SK-N-SH (cell line): ENCODE data around the gene C10orf90. TPM values are rescaled to one million over a fixed set of nuclear protein-coding genes. Genes with fewer than 3 reads are reported as not detected.

Source experiments
- CTCF ChIA-PET: fragments of 300-600, 350-600 bp; formaldehyde crosslinking; extraction: SDS; loops from one replicate; lab custom pipeline; 2021; lab: Yijun Ruan, JAX
- POLR2A ChIA-PET: fragments of 350-600 bp; sonication (Branson Sonifier 250); formaldehyde crosslinking; extraction: SDS; loops from one replicate; lab custom pipeline; 2020; ENCODE audit warnings: antibody characterized with exemption, inconsistent platforms; lab: Yijun Ruan, JAX
- DNase-seq: peaks from one replicate; pipeline ENCODE4 v3.0.0; 2012
- H2AFZ ChIP-seq: fragments of 200-600 bp; sonication (generic); 2 replicates; pipeline ENCODE4 v1.8.1; 2016; ENCODE audit warnings: antibody characterized with exemption, mild to moderate bottlenecking, low read depth
- H3F3A ChIP-seq: fragments of 200-600 bp; sonication (generic); replicated peaks from 2 replicates; pipeline ENCODE3; 2016; ENCODE audit warnings: antibody characterized with exemption, mild to moderate bottlenecking; ENCODE audit not compliant: insufficient read depth
- H3K27ac ChIP-seq, 2 experiments: fragments of 200-500 bp in 1 of 2; fragments of 200-600 bp in 1 of 2; sonication (Bioruptor generic) in 1 of 2; sonication (generic), shearing (Covaris generic) in 1 of 2; 2 replicates each; pipeline versions ENCODE4 v1.5.1 to v1.6.1; 2014 to 2016; ENCODE audit warnings: low read depth in 2 of 2, inconsistent platforms in 1 of 2, low read length in 1 of 2, mild to moderate bottlenecking in 1 of 2, mixed read lengths in 1 of 2
- H3K27me3 ChIP-seq: fragments of 200-600 bp; sonication (generic), shearing (Covaris generic); 2 replicates; pipeline ENCODE4 v1.6.1; 2016; ENCODE audit warnings: mixed run types; ENCODE audit not compliant: insufficient read depth
- H3K36me3 ChIP-seq, 2 experiments: fragments of 200-500 bp in 1 of 2; fragments of 200-600 bp in 1 of 2; sonication (Bioruptor generic) in 1 of 2; sonication (generic) in 1 of 2; replicated peaks in 1 of 2; 2 replicates each; pipeline versions ENCODE3 to v1.5.1; 2014 to 2016; ENCODE audit warnings: low read length in 1 of 2, mild to moderate bottlenecking in 1 of 2; ENCODE audit not compliant: insufficient read depth in 2 of 2, control insufficient read depth in 1 of 2
- H3K4me1 ChIP-seq, 2 experiments: fragments of 200-500 bp in 1 of 2; fragments of 200-600 bp in 1 of 2; sonication (Bioruptor generic) in 1 of 2; sonication (generic), shearing (Covaris generic) in 1 of 2; 2 replicates each; pipeline versions ENCODE4 v1.5.1 to v1.6.1; 2014 to 2016; ENCODE audit warnings: low read depth in 1 of 2, low read length in 1 of 2, mixed run types in 1 of 2; ENCODE audit not compliant: insufficient read depth in 2 of 2, control insufficient read depth in 1 of 2
- H3K4me2 ChIP-seq: fragments of 200-600 bp; sonication (generic), shearing (Covaris generic); 2 replicates; pipeline ENCODE4 v1.6.1; 2017; ENCODE audit warnings: mixed run types
- H3K4me3 ChIP-seq, 2 experiments: fragments of 200-500 bp in 1 of 2; fragments of 200-600 bp in 1 of 2; sonication (Bioruptor generic) in 1 of 2; sonication (generic), shearing (Covaris generic) in 1 of 2; 2 replicates each; pipeline versions ENCODE4 v1.5.1 to v1.8.1; 2014 to 2016; ENCODE audit warnings: low read depth in 2 of 2, inconsistent platforms in 1 of 2, low read length in 1 of 2, mild to moderate bottlenecking in 1 of 2, mixed read lengths in 1 of 2, moderate library complexity in 1 of 2
- H3K79me2 ChIP-seq: fragments of 200-600 bp; sonication (generic); 2 replicates; pipeline ENCODE4 v1.8.1; 2017; ENCODE audit warnings: mild to moderate bottlenecking; ENCODE audit not compliant: insufficient read depth
- H3K9ac ChIP-seq: fragments of 200-600 bp; sonication (generic); 2 replicates; pipeline ENCODE4 v1.6.1; 2017; ENCODE audit warnings: mixed run types
- H3K9me2 ChIP-seq: fragments of 200-600 bp; sonication (generic); 2 replicates; pipeline ENCODE4 v1.6.1; 2017; ENCODE audit warnings: mixed run types
- H3K9me3 ChIP-seq: fragments of 200-600 bp; sonication (generic); 2 replicates; pipeline ENCODE4 v1.6.1; 2017; ENCODE audit warnings: mixed run types, mild to moderate bottlenecking, moderate library complexity
- H4K20me1 ChIP-seq: fragments of 200-600 bp; sonication (generic); 2 replicates; pipeline ENCODE4 v1.6.1; 2017; ENCODE audit warnings: mild to moderate bottlenecking, mixed run types; ENCODE audit not compliant: insufficient read depth
- ELF1 ChIP-seq: IDR thresholded peaks from 2 replicates; pipeline ENCODE4 v1.4.0; 2012
- EZH2phosphoT487 ChIP-seq: fragments of 200-600 bp; sonication (generic); IDR thresholded peaks from 2 replicates; pipeline ENCODE4 v1.6.1; 2017; ENCODE audit warnings: low read depth, mixed run types, mild to moderate bottlenecking, antibody characterized with exemption, moderate library complexity, borderline replicate concordance
- FOXJ3 ChIP-seq: sonication (generic); formaldehyde crosslinking; IDR thresholded peaks from 2 replicates; pipeline ENCODE4 v1.5.1; 2020; ENCODE audit warnings: mild to moderate bottlenecking, missing genetic modification reagents
- FOXM1 ChIP-seq: IDR thresholded peaks from 2 replicates; pipeline ENCODE4 v1.4.0; 2012; ENCODE audit warnings: low read depth, mild to moderate bottlenecking
- GABPA ChIP-seq: IDR thresholded peaks from 2 replicates; pipeline ENCODE4 v1.4.0; 2012; ENCODE audit warnings: low read depth, mild to moderate bottlenecking
- GATA2 ChIP-seq: sonication (generic); formaldehyde crosslinking; IDR thresholded peaks from 2 replicates; pipeline ENCODE4 v1.5.0; 2020; ENCODE audit warnings: mild to moderate bottlenecking, missing genetic modification reagents
- IRF3 ChIP-seq: fragments of 150-350 bp; IDR thresholded peaks from 2 replicates; pipeline ENCODE4 v1.6.1; 2016; ENCODE audit warnings: mild to moderate bottlenecking, low read depth, low read length
- JUND ChIP-seq: IDR thresholded peaks from 2 replicates; pipeline ENCODE4 v1.4.0; 2012
- MXI1 ChIP-seq: IDR thresholded peaks from 2 replicates; pipeline ENCODE4 v1.6.1; 2012; ENCODE audit warnings: mild to moderate bottlenecking, low read depth, low read length, improper control_type of control experiment
- NRF1 ChIP-seq: IDR thresholded peaks from 2 replicates; pipeline ENCODE4 v1.6.1; 2012; ENCODE audit warnings: low read depth, mild to moderate bottlenecking, low read length
- PBX3 ChIP-seq: IDR thresholded peaks from 2 replicates; pipeline ENCODE4; 2012
- POLR2AphosphoS5 ChIP-seq: IDR thresholded peaks from 2 replicates; pipeline ENCODE4 v1.6.1; 2012; ENCODE audit warnings: low read depth, low read length
- RAD21 ChIP-seq: IDR thresholded peaks from 2 replicates; pipeline ENCODE4 v1.6.1; 2012; ENCODE audit warnings: mild to moderate bottlenecking, low read length
- RFX5 ChIP-seq: IDR thresholded peaks from 2 replicates; pipeline ENCODE4 v1.6.1; 2012; ENCODE audit warnings: mild to moderate bottlenecking, improper control_type of control experiment, low read length
- SIN3A ChIP-seq: IDR thresholded peaks from 2 replicates; pipeline ENCODE4 v1.6.1; 2012; ENCODE audit warnings: low read depth, mild to moderate bottlenecking, low read length, moderate library complexity, borderline replicate concordance
- TAF1 ChIP-seq: IDR thresholded peaks from 2 replicates; pipeline ENCODE4 v1.6.1; 2012; ENCODE audit warnings: low read depth, mild to moderate bottlenecking, low read length, moderate library complexity, borderline replicate concordance
- TCF12 ChIP-seq: IDR thresholded peaks from 2 replicates; pipeline ENCODE4 v1.4.0; 2012
- TEAD4 ChIP-seq: IDR thresholded peaks from 2 replicates; pipeline ENCODE4 v1.4.0; 2012; ENCODE audit warnings: mild to moderate bottlenecking, borderline replicate concordance; ENCODE audit not compliant: insufficient read depth
- USF1 ChIP-seq: IDR thresholded peaks from 2 replicates; pipeline ENCODE4 v1.4.0; 2012; ENCODE audit warnings: low read depth, borderline replicate concordance
- YY1 ChIP-seq: IDR thresholded peaks from 2 replicates; pipeline ENCODE4 v1.4.0; 2012; ENCODE audit warnings: low read depth, mild to moderate bottlenecking
- ZBTB33 ChIP-seq: IDR thresholded peaks from 2 replicates; pipeline ENCODE4 v1.4.0; 2012; ENCODE audit warnings: low read depth, borderline replicate concordance
- WGBS: methylation state at CpG from one replicate; pipeline ENCODE4 v1.1.6; 2017; ENCODE audit warnings: low lambda C conversion rate; 5-methylcytosine and 5-hydroxymethylcytosine counted together
- polyA plus RNA-seq, 3 experiments: library from polyadenylated mRNA; depleted of rRNA; stranded (reverse); fragments of >200 nt; gene quantifications; 2 replicates each; pipeline ENCODE4 v1.2.3, GENCODE V29; 2012

C10orf90 gene
- polyA plus RNA-seq, 1 of the 3 experiments (the other 2 are of a cell fraction) = 0.21 TPM

GRCh38 chr10:126588024-126588423, 82.5 kb downstream of the C10orf90 start:
- POLR2A ChIA-PET = no interaction called here
- no peak overlapping the region for H3K4me2 ChIP-seq
- H3K36me3 ChIP-seq = no peaks in the 10 kb centered on the region
- no peaks in the 10 kb centered on the region; the same call in 1 of the 2 replicates for H3K27me3 ChIP-seq
- H3K4me3 ChIP-seq = no peak overlapping the region
- H3K9ac ChIP-seq = no peak overlapping the region
- no peak for TF ChIP-seq FOXM1
- no peak for TF ChIP-seq RAD21
- TF ChIP-seq JUND = no peak
- TF ChIP-seq MXI1 = no peak
- TF ChIP-seq IRF3 = no peak
- no peak for TF ChIP-seq FOXJ3 (CRISPR knock-in tag)
- TF ChIP-seq EZH2phosphoT487 = no peak
- no peak for TF ChIP-seq TAF1
- TF ChIP-seq ELF1 = no peak
- CTCF ChIA-PET = no interaction called here
- H3K9me2 ChIP-seq = no peaks in the 10 kb centered on the region
- no peak for DNase-seq
- WGBS = 63% methylated on average over 4 of the region's 4 CpGs
- H3K79me2 ChIP-seq = no peaks in the 10 kb centered on the region
- H3K9me3 ChIP-seq = no peaks in the 10 kb centered on the region
- H3K4me1 ChIP-seq = no peaks in the 10 kb centered on the region
- no peaks in the 10 kb centered on the region for H3F3A ChIP-seq
- no peak overlapping the region for H3K27ac ChIP-seq
- no peak overlapping the region for H2AFZ ChIP-seq
- no peaks in the 10 kb centered on the region for H4K20me1 ChIP-seq

- Histone ChIP-seq H3K36me3 (no peaks in the 10 kb centered on the region), H3K27me3 (no peaks in the 10 kb centered on the region; the same call in 1 of the 2 replicates), H4K20me1 (no peaks in the 10 kb centered on the region), H3K27ac (no peak overlapping the region), H3K9me2 (no peaks in the 10 kb centered on the region), H3K79me2 (no peaks in the 10 kb centered on the region), H3K4me3 (no peak overlapping the region), H2AFZ (no peak overlapping the region), H3K9me3 (no peaks in the 10 kb centered on the region), H3K4me2 (no peak overlapping the region), H3K4me1 (no peaks in the 10 kb centered on the region), H3F3A (no peaks in the 10 kb centered on the region), H3K9ac (no peak overlapping the region)
- no peak for DNase-seq
- TF ChIP-seq POLR2AphosphoS5 (no peak), GABPA (no peak), GATA2 (no peak), ZBTB33 (no peak), RAD21 (no peak), NRF1 (no peak), TAF1 (no peak), SIN3A (no peak), PBX3 (no peak), RFX5 (no peak), TCF12 (no peak), USF1 (no peak), MXI1 (no peak), JUND (no peak), TEAD4 (no peak), FOXM1 (no peak), YY1 (no peak), IRF3 (no peak), ELF1 (no peak)
- WGBS = 27% methylated on average over 5 of the region's 5 CpGs
- POLR2A ChIA-PET = no interaction called here
- CTCF ChIA-PET = interaction anchor here (0.8 kb wide), 1 partner anchor 11 kb away, joined by 3 read pairs; no protein-coding TSS in a partner anchor
Observed at GRCh38 chr10:126586878-126587277, 83.6 kb downstream of the C10orf90 start.
